Fibroblast of pulmonary artery (primary cell): ENCODE measurements around the gene LPAR5.

ENCODE experiments used
- DNase-seq: peaks from one replicate; pipeline ENCODE4 v3.0.0-alpha.2; 2010; ENCODE audit warnings: low read depth
- H3K4me3 ChIP-seq: replicated peaks from 2 replicates; pipeline ENCODE4 v1.5.1; 2011; ENCODE audit warnings: low read depth, mild to moderate bottlenecking, control low read depth, low read length, moderate library complexity
- TF ChIP-seq, protein P1 (sequence below): IDR thresholded peaks from 2 replicates; pipeline ENCODE4 v1.5.1; 2011; ENCODE audit warnings: mild to moderate bottlenecking, control low read depth, low read length, inconsistent platforms; ENCODE audit errors: missing control alignments

LPAR5 gene

DNA sequence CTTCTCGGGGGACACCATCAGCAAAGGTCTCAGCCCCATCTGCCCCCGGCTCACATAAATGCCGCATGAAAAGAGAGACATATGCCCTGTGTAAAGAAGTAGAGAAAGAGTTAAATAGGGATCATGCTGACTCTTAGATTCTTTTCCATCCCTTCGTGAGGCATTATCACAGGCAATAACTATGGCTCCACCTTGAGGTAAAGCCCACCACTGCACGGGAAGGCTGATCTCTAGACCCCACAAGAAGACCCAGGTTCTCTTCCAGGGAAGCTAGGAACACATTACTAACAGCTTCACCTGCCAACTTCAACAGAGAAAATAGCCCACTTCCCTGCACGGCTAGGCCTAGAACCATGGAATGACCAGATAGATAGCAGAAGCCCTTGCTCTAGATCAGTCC lies 53.6 kb downstream of the LPAR5 start:
- H3K4me3 ChIP-seq = no peak overlapping the region
- DNase-seq = no peak
- TF ChIP-seq, protein P1, sequence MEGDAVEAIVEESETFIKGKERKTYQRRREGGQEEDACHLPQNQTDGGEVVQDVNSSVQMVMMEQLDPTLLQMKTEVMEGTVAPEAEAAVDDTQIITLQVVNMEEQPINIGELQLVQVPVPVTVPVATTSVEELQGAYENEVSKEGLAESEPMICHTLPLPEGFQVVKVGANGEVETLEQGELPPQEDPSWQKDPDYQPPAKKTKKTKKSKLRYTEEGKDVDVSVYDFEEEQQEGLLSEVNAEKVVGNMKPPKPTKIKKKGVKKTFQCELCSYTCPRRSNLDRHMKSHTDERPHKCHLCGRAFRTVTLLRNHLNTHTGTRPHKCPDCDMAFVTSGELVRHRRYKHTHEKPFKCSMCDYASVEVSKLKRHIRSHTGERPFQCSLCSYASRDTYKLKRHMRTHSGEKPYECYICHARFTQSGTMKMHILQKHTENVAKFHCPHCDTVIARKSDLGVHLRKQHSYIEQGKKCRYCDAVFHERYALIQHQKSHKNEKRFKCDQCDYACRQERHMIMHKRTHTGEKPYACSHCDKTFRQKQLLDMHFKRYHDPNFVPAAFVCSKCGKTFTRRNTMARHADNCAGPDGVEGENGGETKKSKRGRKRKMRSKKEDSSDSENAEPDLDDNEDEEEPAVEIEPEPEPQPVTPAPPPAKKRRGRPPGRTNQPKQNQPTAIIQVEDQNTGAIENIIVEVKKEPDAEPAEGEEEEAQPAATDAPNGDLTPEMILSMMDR = peak; percentile 23

GRCh38 chr12:6575648-6576047 lies 60.1 kb downstream of the LPAR5 start:
- no peak for DNase-seq
- no peak overlapping the region for H3K4me3 ChIP-seq
- TF ChIP-seq, protein P1 = no peak

GRCh38 chr12:6574576-6575295 lies 61.0 kb downstream of the LPAR5 start:
- no peak for DNase-seq
- TF ChIP-seq, protein P1 = no peak
- no peak overlapping the region for H3K4me3 ChIP-seq

DNA sequence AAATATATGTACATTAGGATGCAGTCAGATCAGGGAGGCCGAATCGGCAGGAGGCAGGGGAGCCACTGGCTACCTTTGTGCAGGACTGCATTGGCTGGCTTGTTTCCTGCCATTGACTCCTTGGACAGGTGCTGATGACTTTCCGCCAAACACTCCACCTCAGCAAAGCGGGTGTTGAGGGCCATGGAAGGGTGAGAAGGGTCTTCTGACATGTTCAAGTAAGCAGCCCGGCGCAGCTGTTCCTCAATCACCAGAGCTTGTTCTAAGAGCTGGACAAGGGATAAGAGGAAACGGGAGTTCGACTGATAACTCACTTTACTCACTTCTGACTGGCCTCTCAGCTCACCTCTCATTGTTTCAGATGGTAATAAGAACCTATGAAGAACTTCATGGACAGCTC lies 62.8 kb downstream of the LPAR5 start:
- no peak for DNase-seq
- TF ChIP-seq, protein P1 = no peak
- H3K4me3 ChIP-seq = no peak overlapping the region

DNA sequence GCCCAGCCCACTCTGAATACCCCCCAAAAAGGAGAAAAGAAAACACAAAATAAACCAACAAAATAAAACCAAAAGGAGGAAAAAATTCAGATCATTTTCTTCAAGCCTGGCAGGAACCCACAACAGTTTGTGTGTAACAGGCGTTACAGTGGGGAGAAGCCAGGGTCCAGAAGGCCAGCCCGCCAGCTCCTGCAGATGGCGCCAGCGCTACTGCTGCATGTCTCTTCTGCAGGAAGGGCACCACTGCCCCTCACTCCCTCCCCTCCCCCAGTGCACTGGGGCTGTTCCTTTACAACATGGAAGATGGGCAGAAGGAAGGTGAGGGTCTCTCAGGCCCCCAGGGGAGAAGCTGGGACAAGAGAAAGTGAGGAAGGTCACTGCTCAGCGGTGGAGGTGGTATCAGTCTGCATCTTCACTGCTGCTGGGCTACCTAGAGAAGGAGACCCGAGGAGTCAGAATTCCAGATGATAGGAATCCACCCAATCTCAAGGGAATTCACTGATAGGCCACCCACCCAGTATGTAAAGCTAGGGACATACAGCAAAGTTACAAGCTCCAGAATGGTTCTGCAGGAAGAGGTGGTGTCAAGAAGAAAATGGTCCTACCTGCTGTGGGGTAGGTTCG lies 65.4 kb downstream of the LPAR5 start:
- H3K4me3 ChIP-seq = no peak overlapping the region
- peak; percentile 41 for DNase-seq
- TF ChIP-seq, protein P1 = peak; percentile 48

DNA sequence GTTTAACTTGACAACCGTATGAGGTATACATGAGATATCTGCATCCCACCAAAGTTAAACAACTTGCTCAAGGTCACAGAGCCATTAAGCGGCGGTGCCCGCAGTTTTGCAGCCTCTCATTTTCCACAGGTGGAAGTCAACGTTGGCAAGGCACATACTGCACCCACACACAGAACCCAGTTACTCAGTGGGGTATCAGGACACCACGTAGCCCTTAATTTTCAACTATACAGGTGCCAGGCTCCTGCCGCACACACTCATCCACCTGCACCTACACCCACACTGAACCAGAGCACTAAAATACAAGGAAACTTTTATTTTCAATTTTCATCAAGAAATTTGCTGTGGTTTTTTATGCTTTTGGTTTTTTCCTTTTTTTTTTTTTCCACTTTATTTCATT lies 66.0 kb downstream of the LPAR5 start:
- DNase-seq = no peak
- no peak overlapping the region for H3K4me3 ChIP-seq
- TF ChIP-seq, protein P1 = no peak

DNA sequence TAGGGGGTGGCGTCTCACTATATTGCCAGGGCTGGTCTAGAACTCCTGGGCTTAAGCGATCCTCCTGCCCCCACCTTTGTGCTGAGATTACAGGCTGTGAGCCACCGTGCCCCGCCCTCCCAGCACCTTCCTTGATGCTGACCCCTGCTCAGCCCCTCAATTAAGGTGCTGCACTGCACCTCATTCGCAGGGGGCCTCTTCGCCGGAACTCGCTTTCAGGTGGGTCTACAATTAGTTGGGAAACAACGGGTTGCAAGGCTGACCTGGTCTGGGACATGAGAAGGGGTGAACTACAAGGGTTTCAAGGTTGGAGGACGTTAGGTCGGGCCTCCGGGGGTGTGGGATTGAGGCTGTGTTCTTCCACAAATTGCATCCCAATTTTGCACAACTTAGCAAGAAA lies 66.4 kb downstream of the LPAR5 start:
- DNase-seq = no peak
- no peak overlapping the region for H3K4me3 ChIP-seq
- TF ChIP-seq, protein P1 = no peak
